ENCODE data around the gene GRB7. TPM values are rescaled to one million over a fixed set of nuclear protein-coding genes. Genes with fewer than 3 reads are reported as not detected.
A peak's percentile ranks its signal among the peaks of the same experiment; 100 is the strongest.

GRB7 gene
- total and polyA plus RNA-seq, 2 of the 4 experiments (the other 2 are of a cell fraction), result 0.18 to 0.36 TPM

- Histone ChIP-seq H4K20me1 (ENCODE audit: insufficient read depth, low read length) (no peaks in the 10 kb centered on the region), H3K56ac (ENCODE audit: extremely low read depth, insufficient read depth, low read length) (no peak overlapping the region), H3K27me3 (ENCODE audit: control insufficient read depth, insufficient read depth, low read length) (peaks cover 44% of the 10 kb centered on the region), H3K9me3 (ENCODE audit: control insufficient read depth, insufficient read depth, low read length) (no peaks in the 10 kb centered on the region), H3K14ac (replicated peaks; ENCODE audit: low read depth, low read length) (no peak overlapping the region), H3K79me1 (ENCODE audit: low read depth in 1 of 2, low read length in 2 of 2) (no peaks in the 10 kb centered on the region), H4K8ac (ENCODE audit: low read depth in 2 of 2, low read length in 2 of 2) (peak overlapping the region; percentile 33 to 77; a peak in 2 of 4 replicates), H2AK5ac (ENCODE audit: low read depth, low read length) (peak overlapping the region; percentile 39), H2BK20ac (ENCODE audit: low read depth, low read length) (no peak overlapping the region), H3K4ac (ENCODE audit: low read depth, low read length) (no peak overlapping the region; the same call in 1 of the 2 replicates), H4K91ac (ENCODE audit: insufficient read depth, low read depth, low read length) (no peak overlapping the region), H3K23ac (ENCODE audit: low read depth, low read length) (no peak overlapping the region), H3K9me1 (ENCODE audit: insufficient read depth, low read length) (0 out of 2 replicates have a peak, but pooled peaks cover 10% of the 10 kb centered on the region), H2AFZ (replicated peaks; ENCODE audit: low read length, poor library complexity) (peak overlapping the region; percentile 92), H3K18ac (ENCODE audit: low read depth, low read length) (no peak overlapping the region), H2BK5ac (ENCODE audit: low read depth, low read length, poor library complexity, severe bottlenecking) (no peak overlapping the region), H4K5ac (ENCODE audit: low read depth, low read length) (no peak overlapping the region), H3K4me3 (ENCODE audit: insufficient read depth, low read depth, low read length) (no peak overlapping the region), H2AK9ac (replicated peaks; ENCODE audit: low read depth, low read length, poor library complexity) (peak overlapping the region; percentile 77), H3K4me1 (ENCODE audit: control insufficient read depth, insufficient read depth, low read length) (peaks cover 16% of the 10 kb centered on the region; the same call in 1 of the 2 replicates), H3K4me2 (ENCODE audit: low read depth, low read length) (no peak overlapping the region; the same call in 1 of the 2 replicates), H3K36me3 (ENCODE audit: control insufficient read depth, insufficient read depth, low read length) (no peaks in the 10 kb centered on the region), H2BK120ac (ENCODE audit: low read depth, low read length) (no peak overlapping the region), H2BK15ac (ENCODE audit: low read depth, low read length) (peak overlapping the region; percentile 63; the same call in 1 of the 3 replicates), H3K9ac (ENCODE audit: low read depth, low read length) (no peak overlapping the region), H3K27ac (ENCODE audit: insufficient read depth, low read length) (no peak overlapping the region)
- no CpG with 5 or more reads among the region's 32 CpGs for WGBS, 2 experiments (ENCODE audit: extremely low coverage in 2 of 2, insufficient read length in 1 of 2)
- intact Hi-C loops (cut with micrococcal nuclease), result no loop called here
- TF ChIP-seq POLR2A (IDR thresholded peaks at IDR 0.05; ENCODE audit: low read depth, low read length) (no peak), USF2 (IDR thresholded peaks at IDR 0.05; ENCODE audit: low read depth, low read length) (no peak), ELK1 (IDR thresholded peaks at IDR 0.05; ENCODE audit: borderline replicate concordance, low read depth, low read length) (no peak), MXI1 (IDR thresholded peaks at IDR 0.05; ENCODE audit: borderline replicate concordance, low read depth, low read length) (no peak), MAFK (IDR thresholded peaks at IDR 0.05; ENCODE audit: low read depth, low read length) (no peak), CTCF (conservative IDR thresholded peaks at IDR 0.05; ENCODE audit: low read depth, low read length) (no peak), NFE2L2 (IDR thresholded peaks at IDR 0.05; ENCODE audit: low read depth, low read length) (no peak)
- POLR2A ChIA-PET (ENCODE audit: unreplicated experiment), result no interaction called here
- ATAC-seq (ENCODE audit: low read depth), result peak; percentile 73
- BruUV-seq (replicated peaks), result no TSS peak
- in situ Hi-C loops (cut with MboI; ENCODE audit: low sequenced_read_pairs), result no loop called here
- DNase-seq, result no peak
- dilution Hi-C loops (cut with HindIII; ENCODE audit: low sequenced_read_pairs, unreplicated experiment), result no loop called here
- CTCF ChIA-PET, result no interaction called here
These were observed 1.5 kb downstream of the GRB7 start for GRCh38 chr17:39738983-39739884.

Data from IMR-90 (cell line).